Activated CD4-positive, alpha-beta T cell treated with anti-CD3 and anti-CD28 coated beads for 4 hours (primary cell): ENCODE results near the gene GJA8.
"Not testable (repeated sequence)": the region's sequence is repeated elsewhere in the genome, so short reads cannot be mapped to it uniquely, and the experiment has no call there.

Source experiments
- DNase-seq, 2 donors: peaks; one replicate each; pipeline ENCODE4 v3.0.0-alpha.2; 2020

Gene GJA8

DNA sequence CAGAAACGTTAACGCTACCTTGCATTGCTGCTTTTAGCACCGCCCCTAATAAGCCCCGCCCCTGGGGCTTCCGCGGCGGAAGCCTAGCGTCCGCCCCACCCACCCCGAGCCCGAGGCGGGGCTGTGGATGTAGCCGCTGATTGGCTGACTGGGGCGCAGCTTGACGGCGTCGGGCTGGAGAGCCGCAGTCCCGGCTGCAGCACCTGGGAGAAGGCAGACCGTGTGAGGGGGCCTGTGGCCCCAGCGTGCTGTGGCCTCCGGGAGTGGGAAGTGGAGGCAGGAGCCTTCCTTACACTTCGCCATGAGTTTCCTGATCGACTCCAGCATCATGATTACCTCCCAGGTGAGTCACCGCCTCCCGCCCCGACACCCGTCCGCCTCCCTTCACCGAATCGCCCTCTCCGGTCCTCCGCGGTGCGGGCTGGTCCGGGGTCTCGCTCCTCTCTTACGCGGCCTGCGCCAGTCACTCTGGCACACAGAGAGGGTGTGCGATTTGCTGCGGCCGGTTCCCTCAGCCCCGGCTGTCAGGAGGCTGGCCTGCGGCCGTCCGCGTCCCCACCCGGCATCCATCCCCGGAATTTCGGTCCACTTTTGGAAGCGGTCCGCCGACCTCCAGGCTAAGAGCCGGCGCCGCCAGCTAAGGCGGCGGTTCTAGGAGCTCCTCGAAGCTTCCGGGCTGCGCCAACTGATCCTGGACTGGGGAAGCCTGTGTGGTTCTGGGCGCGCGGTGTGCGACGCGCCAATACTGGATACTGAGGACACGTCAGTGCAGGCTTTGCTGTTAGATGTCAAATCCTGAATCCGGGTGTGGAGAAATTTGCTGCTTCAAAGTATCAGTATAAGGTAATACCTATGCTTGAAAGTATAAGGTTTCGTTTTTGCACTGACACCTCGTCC is 25.9 kb downstream of the GJA8 start, which contains the start of gene GPR89B:
Gene GPR89B (plus strand): TSS at position 185 of the 897 bp plus-strand sequence. CDS start 117 bp downstream, at position 302.
- DNase-seq, result peak; percentile 88 to 94

DNA sequence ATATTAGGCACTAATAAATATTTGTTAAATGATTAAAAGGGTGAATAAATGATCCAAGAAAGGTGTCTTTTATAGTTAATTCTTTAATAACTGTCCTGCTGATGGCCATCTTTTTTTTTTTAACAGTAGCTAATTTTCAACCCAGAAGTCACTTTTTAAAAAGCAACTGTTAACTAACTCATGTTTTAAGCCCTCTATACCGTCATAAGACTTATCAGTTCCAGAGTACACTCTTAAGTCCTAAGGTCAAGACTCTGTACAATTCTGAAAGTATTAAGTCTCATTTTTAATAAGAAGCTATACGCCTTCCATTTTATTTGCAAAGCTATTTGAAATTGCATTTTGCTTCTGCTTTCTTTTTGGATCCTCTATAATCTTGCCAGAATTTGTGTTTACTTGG is 28.5 kb downstream of the GJA8 start:
- not testable (repeated sequence) for DNase-seq

DNA sequence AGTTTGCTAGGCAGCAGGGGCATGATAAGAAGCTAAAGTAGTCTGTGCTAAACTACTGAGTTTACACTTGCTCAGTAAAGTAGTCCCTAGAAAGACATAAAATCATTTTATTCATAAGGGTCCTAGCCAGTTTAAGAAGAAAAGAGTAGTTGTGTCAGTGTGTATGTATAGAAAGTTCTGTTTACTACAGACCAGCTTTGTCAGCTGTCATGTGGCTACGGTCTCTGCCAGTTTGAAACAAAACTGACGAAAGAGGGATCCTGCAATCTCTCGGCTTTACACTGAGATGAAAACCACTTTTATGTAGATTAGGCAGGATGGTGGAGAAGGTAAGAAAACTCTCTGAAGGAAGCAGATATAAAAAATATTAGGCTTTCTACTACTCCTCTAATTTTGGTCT is 32.7 kb downstream of the GJA8 start:
- DNase-seq, result not testable (repeated sequence)

DNA sequence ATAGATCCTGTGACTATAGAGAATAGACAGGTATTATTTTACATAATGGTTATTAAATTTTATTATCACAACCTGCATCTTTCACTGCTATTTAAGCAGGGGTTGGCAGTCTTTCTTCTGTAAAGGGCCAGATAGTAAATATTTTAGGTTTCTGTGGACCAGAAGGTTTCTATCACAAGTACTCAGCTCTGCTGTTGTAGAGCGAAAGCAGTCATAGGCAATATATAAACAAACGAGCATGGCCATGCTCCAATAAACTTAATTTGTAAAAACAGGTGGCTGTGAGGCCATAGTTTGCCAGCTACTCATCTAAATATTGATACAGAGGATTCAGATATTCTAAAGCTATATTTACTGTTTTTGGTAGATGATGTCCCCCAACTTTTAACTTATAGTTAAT is 37.9 kb downstream of the GJA8 start:
- not testable (repeated sequence) for DNase-seq

DNA sequence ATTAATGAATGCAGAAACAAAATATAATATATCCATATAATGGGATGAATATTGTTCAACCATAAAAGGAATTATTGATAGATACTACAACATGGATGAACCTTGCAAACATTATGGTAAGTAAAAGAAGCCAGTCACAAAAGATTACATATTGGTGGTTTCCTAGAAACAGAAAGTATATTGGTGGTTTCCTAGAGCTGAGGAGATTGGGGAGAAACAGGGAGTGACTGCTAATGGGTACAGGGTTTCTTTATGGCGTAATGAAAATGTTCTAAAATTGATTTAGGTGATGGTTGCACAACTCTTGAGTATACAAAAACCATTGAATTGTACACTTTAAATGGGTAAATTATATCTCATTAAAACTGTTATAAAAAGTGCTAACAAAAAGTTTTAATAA is 40.0 kb downstream of the GJA8 start:
- DNase-seq, result not testable (repeated sequence)

DNA sequence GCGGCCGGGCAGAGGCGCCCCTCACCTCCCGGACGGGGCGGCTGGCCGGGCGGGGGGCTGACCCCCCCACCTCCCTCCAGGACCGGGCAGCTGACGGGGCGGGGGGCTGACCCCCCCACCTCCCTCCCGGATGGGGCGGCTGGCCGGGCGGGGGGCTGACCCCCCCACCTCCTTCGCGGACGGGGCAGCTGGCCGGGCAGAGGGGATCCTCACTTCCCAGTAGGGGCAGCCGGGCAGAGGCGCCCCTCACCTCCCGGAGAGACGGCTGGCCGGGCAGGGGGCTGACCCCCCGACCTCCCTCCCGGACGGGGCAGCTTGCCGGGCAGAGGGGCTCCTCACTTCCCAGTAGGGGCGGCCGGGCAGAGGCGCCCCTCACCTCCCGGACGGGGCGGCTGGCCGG is 46.9 kb downstream of the GJA8 start:
- not testable (repeated sequence) for DNase-seq
